HG02678 (cell line): ENCODE results near the gene SERGEF.

Source experiments
- ATAC-seq: cut with Tn5 transposase; IDR thresholded peaks from one replicate; pipeline ENCODE4 v1.9.1; 2021; ENCODE audit warnings: mild to moderate bottlenecking, moderate library complexity; ENCODE audit not compliant: unreplicated experiment

SERGEF gene

DNA sequence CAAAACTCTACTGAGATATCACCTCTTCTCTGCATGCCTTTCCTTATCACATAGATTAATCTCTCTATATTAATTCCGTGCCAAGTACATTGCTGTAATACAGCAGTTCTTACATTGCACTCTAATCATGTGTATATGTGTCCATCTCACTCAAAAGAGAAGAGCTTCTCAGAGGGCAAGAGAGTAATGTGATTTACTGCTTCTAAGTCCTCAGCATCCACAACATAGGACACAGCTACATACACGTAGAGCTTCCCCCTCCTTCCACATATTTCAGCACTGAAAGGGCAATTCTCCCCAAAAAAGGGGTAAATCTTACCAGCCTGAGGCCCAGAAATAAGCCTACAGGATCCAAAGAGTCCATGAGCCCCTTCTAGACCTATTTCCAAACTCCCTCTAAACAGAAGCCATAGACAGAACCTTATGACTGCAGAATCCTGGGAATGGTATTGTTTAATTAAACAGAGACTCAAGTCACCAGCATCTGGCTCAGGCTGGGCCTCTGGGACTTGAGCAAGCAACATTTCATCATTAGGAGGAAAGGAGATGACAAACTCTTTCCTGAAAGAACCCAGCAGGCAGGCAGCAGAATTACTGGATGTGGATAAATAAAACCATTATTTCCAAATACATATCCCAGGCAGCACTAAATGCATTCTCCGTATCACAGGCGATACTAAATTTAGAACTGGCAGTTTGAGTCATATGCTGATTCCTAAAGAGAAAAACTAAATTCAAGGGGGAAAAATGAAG, 191.0 kb downstream of the SERGEF start:
- no peak for ATAC-seq

DNA sequence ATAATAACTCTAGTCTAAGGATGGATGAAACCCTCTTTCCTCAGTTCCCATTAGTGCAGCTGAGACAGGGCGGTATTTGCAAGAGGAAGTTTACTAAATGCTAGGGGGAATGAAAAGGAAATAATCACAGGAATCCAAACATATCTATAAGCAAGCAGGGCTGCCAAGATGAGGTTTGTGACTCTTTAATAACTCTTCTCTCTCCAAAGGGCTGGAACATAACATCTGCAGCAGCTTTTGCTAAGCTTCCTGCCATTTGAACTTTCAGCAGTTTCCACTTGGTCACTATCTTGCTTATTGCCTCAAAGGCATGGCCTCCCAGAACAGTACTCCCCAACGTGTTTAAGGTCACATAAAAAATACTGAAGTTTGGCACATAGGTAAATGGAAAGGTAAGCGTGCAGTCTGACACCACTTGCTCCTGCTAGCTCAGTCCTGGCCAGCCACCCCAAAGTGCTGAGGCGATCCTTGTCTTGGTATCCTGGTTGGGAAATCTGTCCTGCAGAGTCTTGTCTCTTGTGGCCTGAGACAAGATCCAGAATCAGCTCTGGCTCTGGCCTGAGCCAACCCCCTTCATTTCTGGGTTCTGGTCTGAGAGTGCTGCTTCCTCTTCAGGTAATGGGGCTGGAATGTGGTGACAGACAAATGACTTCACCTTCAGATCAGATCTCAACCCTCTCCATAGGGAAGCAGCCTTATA, 196.5 kb downstream of the SERGEF start:
- no peak for ATAC-seq

DNA sequence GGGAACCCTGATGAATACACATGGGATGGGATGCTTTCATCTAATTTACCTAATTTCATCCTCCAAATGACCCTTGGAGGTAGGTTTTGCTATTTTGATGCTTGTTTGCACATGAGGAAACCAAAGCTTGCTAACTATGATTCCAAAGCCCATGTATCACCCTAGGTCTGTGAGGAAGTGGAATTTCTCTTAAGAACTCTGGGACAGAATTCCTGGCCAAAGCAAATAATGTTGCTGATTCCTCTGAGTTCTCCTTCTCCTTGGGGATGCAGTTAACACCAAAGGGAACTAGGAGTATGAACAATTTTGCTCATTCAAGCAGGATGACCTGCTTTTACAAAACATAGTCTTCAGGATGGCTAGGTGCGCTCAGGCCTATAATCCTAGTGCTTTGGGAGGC, 198.3 kb downstream of the SERGEF start:
- ATAC-seq, result no peak

DNA sequence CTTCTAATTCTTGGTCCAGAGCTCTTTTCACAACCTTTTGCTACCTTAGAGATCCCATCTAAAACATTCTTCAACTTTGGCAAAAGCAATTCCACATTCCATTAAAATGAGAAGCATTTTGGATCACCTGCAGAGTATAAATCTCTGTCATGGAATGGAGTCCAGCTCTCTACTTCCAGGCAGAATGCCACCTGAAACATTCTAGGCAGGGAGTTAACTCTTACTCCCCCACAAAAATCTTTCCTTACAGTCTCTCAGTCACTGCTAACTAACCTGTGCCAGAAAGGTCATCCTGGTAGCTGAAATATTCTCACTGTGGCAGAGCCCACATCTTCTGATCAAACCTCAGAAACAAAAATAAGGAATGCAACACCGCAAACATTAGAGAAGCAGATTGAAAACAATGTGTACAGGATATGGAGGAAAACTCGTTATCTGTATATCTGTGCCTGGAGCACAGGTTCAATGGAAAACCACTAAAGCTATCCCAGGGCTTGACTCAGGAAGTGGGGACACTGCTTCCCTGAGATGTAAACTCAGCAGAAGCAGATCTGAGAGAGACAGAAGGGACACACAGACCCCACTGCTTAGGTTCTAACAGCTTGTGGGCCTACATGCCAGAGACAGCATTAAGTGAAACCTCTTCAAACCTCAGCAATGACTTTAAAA, 199.3 kb downstream of the SERGEF start:
- no peak for ATAC-seq

DNA sequence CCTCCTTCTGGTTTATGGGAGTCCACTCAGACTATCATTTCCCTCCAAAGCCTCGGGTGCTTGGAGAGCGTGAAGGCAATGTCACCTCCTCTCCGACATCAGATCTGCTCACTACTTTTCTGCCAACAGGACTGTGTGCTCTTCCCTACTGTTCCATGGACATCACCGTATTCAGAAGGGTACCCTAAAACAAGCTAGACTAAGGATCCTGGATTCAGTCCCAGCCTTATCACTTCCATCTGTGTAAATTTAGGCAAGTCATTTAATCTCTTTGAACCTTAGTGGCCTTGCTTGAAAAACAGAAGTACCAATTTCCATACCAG, 200.0 kb downstream of the SERGEF start:
- ATAC-seq, result no peak

DNA sequence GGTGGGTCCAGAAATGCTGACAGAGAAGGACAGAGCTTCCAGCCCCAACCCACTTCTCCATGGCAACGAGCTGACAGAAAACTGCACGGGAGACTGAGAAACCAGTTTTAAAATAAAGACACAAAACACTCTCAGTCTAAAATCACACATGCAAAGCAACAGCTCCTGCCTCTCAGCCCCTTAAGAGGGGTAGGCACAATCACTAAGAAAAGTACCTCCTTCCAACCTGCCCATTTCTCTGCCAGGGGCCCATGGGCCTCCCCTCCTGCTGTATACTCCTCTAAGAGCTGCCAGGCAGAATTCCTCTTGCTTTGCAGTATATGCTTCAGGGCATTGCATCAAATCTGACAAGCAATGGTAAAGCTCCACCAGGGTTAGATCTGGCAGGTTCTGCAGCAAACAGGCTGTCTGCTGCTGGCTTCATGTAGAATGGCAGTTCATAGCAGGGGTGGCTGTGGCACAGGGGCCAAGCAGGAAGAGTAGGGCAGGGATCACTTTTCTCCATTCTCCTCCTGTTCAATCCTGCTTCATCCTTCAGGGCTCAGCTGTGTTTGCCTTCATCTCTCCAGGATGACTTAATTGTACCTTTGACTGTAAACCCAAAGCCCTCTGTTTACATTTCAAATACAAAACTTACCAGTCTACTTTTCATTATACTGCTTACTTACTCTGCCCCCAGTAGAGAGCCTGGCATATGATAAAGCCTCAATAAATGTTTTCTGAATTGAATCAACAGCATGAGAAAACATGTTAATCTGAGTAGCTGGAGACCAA, 200.6 kb downstream of the SERGEF start:
- no peak for ATAC-seq

DNA sequence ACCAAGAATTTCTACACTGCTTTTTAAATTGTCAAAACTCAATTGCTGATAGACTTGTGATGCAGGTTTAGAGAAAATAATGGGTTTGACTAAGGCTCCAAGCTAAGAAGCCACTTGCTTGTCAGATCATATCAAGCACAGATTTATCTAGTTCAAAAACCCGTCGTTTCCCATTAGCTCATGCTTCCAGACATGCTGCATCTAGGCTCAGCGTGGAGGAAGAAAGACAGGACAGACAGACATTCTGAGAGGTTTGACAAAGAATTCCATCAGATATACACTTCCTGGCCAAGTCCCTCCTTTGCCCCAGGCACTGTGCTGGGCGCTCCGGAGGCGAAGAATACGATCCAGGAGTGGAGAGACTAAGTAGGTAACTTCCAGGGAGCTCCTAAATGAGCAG, 201.5 kb downstream of the SERGEF start:
- no peak for ATAC-seq

DNA sequence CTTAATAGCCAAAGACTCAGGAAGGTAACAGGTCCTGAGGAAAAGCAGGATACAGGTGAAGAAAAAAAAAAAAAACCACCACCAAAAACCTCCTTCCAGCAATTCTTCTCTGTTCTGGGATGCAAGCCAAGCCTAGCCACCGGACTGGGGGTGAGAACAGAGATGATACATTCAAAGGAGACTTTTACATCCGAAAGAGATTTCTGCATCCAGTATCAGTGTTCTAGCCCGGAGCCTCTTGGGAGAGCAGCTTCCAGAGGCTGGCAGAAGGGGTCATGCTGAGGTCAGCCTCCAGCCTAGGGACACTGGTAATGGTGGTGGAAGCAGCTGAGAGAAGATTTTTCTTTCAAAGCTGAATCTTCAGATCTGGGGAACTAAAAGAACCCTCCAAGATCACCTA, 202.1 kb downstream of the SERGEF start:
- ATAC-seq, result no peak

DNA sequence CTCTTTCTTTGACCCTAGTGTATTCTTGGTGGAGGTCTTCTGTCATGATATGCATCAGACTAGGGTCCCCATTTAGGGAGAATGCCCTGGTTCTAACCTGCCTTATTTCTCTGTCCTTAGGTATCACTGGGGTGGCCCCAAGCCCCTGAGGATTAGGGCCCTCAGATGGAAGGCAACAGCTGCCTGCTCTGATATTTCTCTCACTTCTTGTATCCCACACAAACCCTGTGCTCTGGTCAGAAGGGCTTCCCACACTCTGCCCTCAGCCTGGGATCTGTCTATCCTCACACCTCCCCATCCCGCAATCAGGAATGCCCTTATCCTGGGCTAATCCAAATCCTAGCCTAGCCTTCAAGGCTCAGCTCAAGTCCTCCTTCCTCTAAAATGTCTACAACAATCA, 202.8 kb downstream of the SERGEF start:
- ATAC-seq, result no peak

DNA sequence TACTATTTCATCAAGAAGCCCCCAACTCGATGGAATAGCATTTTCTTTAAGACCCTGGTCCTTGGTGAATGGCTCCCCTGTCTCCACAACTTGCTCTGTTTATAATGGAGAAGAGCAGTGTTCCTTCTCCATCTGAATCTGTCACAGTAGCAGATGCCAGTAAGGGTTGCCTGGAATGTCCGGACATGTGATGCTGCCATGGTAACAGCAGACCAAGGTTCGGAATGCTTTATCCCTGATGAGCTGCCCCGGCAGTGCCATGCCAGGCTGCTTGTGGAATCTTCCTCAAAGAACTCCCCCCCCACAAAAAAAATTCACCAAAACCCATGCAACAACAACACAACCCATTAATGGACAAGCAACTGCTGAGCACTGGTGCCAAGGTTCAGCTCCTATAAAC, 205.8 kb downstream of the SERGEF start:
- ATAC-seq, result no peak

DNA sequence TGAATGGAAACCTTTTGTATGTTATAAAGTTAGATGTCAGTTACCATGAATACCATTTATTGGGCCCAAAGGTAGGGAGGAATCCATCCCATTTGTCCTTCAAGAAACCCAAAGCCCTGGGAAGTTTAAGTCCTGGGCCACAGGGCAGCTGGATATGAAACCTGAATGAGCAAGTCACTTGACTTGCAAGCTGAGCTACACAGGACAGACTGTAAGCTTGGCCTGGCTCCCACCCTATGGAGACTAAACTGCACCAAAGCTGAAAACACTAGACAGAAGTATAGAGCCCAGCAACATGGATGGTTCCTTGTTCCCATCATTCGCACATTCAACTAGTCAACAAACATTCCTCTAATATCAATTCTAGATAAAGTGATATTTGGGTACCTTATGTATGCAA, 207.0 kb downstream of the SERGEF start:
- no peak for ATAC-seq

DNA sequence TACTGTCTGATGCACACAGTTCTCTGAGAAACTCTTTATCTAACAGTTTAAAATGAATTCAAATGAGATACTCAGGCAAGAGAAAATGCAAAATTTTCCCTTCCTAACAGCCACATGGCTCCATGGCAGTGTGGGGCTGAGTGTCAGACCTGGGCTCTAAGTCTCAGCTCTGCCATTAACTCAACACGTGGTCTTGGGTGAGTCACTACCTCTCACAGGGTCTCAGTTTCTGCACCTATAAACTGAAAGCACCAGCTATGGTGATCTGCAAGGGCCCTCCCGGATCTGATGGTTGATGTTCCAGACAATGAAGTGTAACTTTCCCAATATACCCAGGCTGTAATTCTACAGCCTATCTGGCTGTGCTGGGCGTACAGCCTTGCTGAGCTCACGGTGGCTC, 207.8 kb downstream of the SERGEF start:
- ATAC-seq, result no peak

DNA sequence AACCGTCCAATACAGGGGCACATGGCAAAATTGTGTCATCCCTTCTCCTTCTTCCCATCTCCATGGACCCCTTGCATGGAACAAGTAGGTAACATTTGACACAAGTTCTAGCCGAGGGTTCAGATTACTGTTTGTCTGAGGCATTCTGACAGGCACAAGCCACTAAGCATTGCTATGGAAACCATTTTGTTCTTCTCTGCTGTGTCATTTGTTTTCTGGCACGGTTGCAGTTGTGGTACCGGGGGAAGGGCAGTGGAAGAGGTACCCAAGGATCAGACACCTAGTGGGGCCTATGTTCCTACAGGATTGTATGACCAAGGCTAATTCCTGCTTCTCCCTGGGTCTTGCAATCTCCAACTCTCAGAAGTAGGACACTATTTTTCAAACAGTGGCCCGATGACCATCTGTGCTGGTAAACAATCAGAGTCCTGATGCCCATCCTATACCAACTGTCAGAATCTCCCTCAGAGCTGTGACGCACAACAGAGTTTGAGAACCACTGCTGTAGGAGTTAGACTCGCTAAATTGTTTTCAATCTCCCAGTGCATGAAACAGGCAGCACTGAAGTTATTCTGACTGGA, 209.0 kb downstream of the SERGEF start:
- ATAC-seq, result no peak

DNA sequence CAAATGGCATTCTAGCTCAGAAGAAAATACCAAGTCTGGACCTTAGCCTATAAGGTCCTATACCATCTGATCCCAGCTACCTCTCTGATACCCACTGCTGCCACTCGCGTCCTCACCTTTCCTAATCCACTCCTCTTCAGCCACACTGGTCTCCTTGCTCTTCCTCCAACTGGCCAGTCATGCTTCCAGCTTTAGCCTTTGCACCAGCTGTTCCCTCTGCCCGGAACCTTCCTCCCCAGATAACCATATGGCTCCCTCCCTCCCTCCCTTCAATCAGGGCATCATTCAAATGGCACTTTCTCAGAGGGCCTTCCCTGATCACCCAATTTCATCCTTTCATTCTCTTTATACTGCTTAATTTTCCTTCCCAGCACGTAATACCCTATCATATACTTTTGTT, 210.4 kb downstream of the SERGEF start:
- no peak for ATAC-seq

DNA sequence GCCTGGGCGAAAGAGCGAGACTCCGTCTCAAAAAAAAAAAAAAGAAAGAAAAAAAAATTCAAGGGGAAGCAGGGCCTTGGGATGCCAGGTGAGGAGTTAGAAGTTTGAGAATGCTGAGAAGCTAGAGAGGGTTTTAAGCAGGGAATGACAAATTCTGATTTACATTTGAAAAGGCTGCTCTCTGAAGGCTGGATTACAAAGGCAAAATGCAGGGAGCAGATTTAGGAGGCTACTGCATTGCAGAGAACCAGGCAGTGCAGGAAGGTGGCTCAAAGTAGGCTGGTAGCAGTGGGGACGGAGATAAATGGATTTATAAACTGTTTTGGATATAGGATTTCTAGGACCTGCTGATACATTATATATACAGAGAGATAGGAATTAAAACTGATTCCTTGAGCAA, 211.7 kb downstream of the SERGEF start:
- no peak for ATAC-seq

DNA sequence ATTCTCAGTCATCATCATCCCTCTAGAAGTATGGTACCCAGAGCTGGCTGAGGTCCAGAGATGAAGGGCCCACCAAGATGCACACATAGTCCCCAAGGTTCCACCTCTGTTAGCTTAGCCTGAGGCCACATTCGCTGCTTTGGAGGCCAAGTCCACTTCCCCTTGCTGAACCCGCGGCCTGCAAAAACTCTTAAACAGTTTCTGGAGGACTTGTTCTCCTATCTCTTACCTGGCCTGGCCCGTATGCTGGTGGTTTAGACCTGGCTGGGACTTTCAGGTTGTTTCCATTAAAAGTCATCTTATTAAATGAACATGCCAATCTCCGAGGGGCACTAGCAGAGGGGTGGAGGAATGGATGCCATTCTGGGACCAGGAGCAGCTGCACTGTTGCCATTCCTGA, 213.7 kb downstream of the SERGEF start:
- ATAC-seq, result no peak

DNA sequence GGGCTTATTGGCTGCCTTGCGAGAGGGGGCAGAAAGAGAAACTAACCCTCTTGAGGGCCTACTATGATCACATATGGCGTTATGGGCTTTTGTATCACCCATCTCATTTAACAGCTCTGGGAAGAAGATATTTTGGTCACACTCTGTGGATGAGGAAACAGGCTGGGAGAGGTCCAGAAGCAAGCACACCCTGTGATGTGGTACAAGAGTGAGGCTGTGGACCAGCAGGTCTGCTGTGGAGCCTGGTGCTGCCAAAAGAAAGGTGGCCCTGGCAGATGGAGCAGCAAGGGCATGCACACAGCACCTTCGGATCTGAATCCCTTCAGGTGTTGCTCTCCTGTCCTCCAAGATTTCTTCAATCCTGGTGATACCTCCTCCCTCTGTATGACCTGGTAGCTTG, 214.1 kb downstream of the SERGEF start:
- no peak for ATAC-seq

DNA sequence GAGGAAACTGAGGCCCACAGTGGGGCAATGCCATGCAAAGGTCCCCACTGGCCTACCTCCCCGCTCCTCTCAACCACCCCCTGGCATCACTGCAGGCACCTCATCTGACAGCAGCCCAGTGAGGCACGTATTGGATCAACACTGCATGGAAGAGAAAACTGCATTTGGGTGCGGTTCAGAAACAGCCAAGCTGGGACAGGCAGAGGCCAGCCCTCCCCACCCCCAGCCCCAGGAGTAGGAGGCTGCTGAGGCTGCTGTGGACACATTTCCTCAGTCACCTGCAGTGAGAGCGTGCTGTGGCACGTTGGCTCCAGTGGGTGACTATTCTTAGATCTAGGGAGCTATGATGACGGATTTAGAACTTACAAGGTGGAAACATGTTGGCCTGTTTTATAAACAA, 214.6 kb downstream of the SERGEF start:
- ATAC-seq, result no peak

DNA sequence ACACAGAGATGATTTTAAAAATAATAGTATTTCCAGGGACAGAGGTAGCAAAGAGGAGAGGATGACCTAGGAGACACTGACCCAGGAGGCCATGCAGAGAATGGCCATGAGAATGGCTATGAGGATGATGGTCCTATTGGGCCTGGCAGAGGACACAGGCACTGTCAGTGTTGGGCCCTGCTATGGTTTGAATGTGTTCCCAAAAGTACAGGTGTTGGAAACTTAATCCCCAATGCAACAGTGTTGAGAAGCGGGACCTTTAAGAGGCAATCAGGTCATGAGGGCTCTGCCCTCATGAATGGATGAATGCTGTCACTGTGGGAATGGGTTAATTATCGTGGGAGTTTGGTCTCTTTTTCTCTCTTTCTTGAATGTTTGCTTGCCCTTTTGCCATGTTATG, 216.7 kb downstream of the SERGEF start:
- ATAC-seq, result no peak

DNA sequence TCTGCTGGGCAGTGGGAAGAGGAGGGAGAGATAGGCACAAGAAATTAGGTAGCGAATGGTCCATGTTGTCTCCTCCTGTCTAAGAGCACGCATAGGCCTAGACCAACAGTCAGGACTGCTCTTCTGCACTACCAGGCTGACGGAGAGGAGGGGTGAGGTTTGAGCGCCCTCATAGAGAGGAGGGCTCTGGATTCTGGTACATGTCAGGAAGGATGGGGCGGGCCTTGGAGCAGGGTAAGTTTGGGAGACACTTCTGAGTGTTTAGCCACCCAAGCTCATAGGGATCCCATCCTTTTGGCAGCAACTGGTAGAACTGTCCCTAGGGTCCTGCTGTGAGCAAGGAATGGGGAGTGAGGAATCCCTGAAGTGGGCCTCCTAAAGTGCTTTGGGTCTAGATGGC, 217.9 kb downstream of the SERGEF start:
- no peak for ATAC-seq

DNA sequence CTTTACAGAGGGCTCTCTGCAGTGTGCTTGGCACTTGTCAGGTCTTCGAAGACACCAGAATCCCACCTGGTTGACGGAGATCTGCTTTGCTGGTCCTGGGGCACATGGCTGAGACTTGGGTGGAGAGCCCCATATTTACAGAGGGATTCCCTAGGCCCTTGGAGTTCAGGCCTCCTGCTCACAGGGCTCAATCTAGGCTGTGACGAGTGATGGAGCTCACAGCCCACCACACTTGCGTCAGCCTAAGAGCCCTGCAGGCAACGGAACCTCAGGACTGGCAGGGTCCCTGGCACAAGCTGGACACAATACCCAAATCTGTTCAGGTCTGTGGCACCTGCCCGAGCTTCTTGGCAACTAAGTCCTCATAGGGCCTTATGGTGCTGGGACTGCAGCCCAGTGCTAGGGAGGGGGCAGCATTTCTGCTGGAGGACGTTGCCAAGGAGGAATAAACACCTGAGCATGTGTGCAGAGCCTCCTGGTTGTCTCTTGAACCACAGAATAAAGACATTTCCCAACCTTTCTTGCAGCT, 219.1 kb downstream of the SERGEF start:
- ATAC-seq, result no peak
